Esophagus squamous epithelium (tissue), 5 donors: Measurements from ENCODE around the gene MEGF9. TPM values are rescaled to one million over a fixed set of nuclear protein-coding genes. Genes with fewer than 3 reads are reported as not detected.

Experiments used
- DNase-seq: peaks from one replicate; lab custom pipeline; 2025; lab: John Stamatoyannopoulos, UW
- H3K27ac ChIP-seq, 4 donors: fragments of 200-600 bp; sonication (generic); one replicate each; pipeline ENCODE4 v1.5.1; 2016 to 2019; ENCODE audit warnings: mild to moderate bottlenecking in 1 of 4
- H3K27me3 ChIP-seq, 4 donors: fragments of 200-600 bp; sonication (generic); 1 replicate in 3 of 4; 2 replicates in 1 of 4; pipeline versions ENCODE4 v1.5.1 to v1.6.0; 2017 to 2021; ENCODE audit warnings: antibody characterized with exemption in 1 of 4
- H3K36me3 ChIP-seq, 3 donors: fragments of 200-600 bp; sonication (generic); one replicate each; pipeline ENCODE4 v1.5.1; 2016 to 2019
- H3K4me1 ChIP-seq, 3 donors: fragments of 200-600 bp; sonication (generic); one replicate each; pipeline ENCODE4 v1.5.1; 2017 to 2019
- H3K4me3 ChIP-seq, 4 donors: fragments of 200-600 bp; sonication (generic); 1 replicate in 3 of 4; 2 replicates in 1 of 4; pipeline ENCODE4 v1.5.1; 2016 to 2019; ENCODE audit warnings: mild to moderate bottlenecking in 2 of 4, moderate library complexity in 1 of 4
- H3K9me3 ChIP-seq, 3 donors: fragments of 200-600 bp; sonication (generic); one replicate each; pipeline ENCODE4 v1.5.1; 2016 to 2019
- POLR2A ChIP-seq, 4 donors: fragments of 450-650 bp; IDR thresholded peaks; one replicate each; pipeline ENCODE4 v1.6.1; 2017; ENCODE audit warnings: antibody characterized with exemption in 4 of 4, mild to moderate bottlenecking in 4 of 4, moderate library complexity in 3 of 4
- WGBS, 2 donors: methylation state at CpG; one replicate each; pipeline ENCODE4 v1.1.5; 2018; 5-methylcytosine and 5-hydroxymethylcytosine counted together
- intact Hi-C: fragments of 100-400 bp; cut with DNase I; formaldehyde crosslinking; loops from one replicate; pipeline ENCODE4 v1.15.0; 2022
- total RNA-seq, 4 donors: library from RNA; depleted of rRNA; stranded (reverse); fragments of >200 nt; gene quantifications; one replicate each; pipeline ENCODE4 v1.1.0, GENCODE V29; 2016
- TF ChIP-seq, protein P1 (sequence below), 6 experiments: fragments of 450-650 bp in 4 of 6; fragments of 200-600 bp in 2 of 6; sonication (generic) in 2 of 6; IDR thresholded peaks; one replicate each; pipeline ENCODE4 v1.5.1; 2016 to 2019; ENCODE audit warnings: antibody characterized with exemption in 6 of 6, mild to moderate bottlenecking in 4 of 6, moderate library complexity in 4 of 6
- donor health status: DM: yes; HTN: yes; CAD: no.

MEGF9 gene
- total RNA-seq, 4 donors from 2014 or later, result 16.2 to 20.8 (median 18.0) TPM

DNA sequence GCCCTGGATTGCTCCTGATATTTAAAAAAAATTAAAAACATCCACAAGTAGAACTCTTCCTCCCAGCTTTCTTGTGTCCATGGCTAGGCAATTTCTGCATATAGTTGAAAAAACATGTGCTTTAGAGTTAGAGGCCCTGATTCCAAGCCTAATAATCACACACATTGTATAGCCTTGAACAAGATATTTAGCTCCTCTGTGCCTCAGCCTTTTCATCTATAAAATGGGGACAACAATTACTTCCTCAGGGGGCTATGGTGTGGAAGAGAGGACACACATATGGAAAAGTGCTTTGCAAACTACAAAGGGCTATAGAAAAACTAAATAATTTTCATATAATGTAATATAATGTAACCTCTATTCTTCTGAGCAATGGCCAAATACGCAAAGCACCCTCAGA is 111.3 kb downstream of the MEGF9 start:
- Histone ChIP-seq H3K9me3 (no peaks in the 10 kb centered on the region), H3K4me1 (no peaks in the 10 kb centered on the region), H3K4me3 (no peak overlapping the region), H3K36me3 (peaks cover 0 to 39% (median 0%) of the 10 kb centered on the region in 3 donors), H3K27me3 (no peaks in the 10 kb centered on the region), H3K27ac (no peak overlapping the region)
- TF ChIP-seq, protein P1, sequence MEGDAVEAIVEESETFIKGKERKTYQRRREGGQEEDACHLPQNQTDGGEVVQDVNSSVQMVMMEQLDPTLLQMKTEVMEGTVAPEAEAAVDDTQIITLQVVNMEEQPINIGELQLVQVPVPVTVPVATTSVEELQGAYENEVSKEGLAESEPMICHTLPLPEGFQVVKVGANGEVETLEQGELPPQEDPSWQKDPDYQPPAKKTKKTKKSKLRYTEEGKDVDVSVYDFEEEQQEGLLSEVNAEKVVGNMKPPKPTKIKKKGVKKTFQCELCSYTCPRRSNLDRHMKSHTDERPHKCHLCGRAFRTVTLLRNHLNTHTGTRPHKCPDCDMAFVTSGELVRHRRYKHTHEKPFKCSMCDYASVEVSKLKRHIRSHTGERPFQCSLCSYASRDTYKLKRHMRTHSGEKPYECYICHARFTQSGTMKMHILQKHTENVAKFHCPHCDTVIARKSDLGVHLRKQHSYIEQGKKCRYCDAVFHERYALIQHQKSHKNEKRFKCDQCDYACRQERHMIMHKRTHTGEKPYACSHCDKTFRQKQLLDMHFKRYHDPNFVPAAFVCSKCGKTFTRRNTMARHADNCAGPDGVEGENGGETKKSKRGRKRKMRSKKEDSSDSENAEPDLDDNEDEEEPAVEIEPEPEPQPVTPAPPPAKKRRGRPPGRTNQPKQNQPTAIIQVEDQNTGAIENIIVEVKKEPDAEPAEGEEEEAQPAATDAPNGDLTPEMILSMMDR (IDR thresholded peaks at IDR 0.05), result no peak
- TF ChIP-seq POLR2A (IDR thresholded peaks at IDR 0.05), result no peak
- WGBS, 2 donors, result 100% methylated on average over 1 of the region's 1 CpG
- DNase-seq, result no peak
- intact Hi-C loops, result no loop called here

DNA sequence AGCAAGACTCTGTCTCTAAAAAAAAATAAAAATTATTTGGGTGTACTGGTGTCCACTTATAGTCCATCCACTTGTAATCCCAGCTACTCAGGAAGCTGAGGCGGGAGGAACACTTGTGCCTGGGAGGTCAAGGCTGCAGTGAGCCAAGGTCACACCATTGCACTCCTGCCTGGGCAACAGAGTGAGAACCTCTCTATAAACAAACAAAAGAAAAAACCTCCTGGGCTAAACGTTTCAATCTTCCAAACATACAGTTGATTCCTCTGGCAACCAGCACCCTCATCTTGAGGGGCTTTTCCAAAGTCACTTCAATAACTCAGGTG is 120.4 kb downstream of the MEGF9 start:
- Histone ChIP-seq H3K9me3 (no peaks in the 10 kb centered on the region), H3K27ac (no peak overlapping the region), H3K4me1 (no peaks in the 10 kb centered on the region), H3K27me3 (no peaks in the 10 kb centered on the region), H3K36me3 (no peaks in the 10 kb centered on the region), H3K4me3 (no peak overlapping the region)
- intact Hi-C loops, result no loop called here
- TF ChIP-seq, protein P1 (IDR thresholded peaks at IDR 0.05), result no peak
- TF ChIP-seq POLR2A (IDR thresholded peaks at IDR 0.05), result no peak
- DNase-seq, result no peak
- WGBS, 2 donors, result 47 to 54% methylated on average over 2 of the region's 2 CpGs

DNA sequence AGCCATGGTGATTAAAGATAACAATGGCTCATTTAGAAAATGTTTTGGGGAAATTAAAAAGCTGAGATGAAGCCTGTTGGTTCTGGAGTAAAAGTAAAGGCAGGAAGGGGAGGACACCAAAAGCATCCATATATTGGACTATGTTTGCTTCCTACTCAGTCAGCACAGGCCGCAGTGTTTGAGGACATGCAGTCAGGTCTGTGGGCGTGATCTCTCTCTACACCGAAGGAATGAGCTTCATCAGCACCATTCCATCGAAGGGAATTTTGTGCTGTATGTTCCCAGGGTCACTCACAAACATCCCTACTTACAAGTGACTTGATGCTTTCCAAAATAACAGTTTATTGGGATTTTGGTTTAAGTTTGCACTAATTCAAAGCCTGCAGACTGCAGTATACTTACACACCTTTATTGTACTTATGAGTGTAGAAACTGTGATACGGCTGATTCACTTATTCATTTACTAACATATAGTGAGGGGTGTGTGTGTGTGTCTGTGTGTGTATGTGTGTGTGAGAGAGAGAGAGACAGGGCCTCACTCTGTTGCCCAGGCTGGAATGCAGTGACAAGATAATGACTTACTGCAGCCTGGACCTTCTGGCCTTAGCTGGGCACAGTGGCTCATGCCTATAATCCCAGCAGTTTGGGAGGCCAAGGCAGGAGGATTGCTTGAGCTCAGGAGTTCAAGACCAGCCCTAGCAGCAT is 120.9 kb downstream of the MEGF9 start:
- H3K4me3 ChIP-seq, result no peak overlapping the region
- TF ChIP-seq, protein P1 (IDR thresholded peaks at IDR 0.05), result no peak
- TF ChIP-seq POLR2A (IDR thresholded peaks at IDR 0.05), result no peak
- no peaks in the 10 kb centered on the region for H3K9me3 ChIP-seq
- intact Hi-C loops, result no loop called here
- H3K4me1 ChIP-seq, result no peaks in the 10 kb centered on the region
- H3K27ac ChIP-seq, result no peak overlapping the region
- 87 to 93% methylated on average over 5 of the region's 5 CpGs for WGBS, 2 donors
- H3K27me3 ChIP-seq, result no peaks in the 10 kb centered on the region
- H3K36me3 ChIP-seq, result no peaks in the 10 kb centered on the region
- no peak for DNase-seq

DNA sequence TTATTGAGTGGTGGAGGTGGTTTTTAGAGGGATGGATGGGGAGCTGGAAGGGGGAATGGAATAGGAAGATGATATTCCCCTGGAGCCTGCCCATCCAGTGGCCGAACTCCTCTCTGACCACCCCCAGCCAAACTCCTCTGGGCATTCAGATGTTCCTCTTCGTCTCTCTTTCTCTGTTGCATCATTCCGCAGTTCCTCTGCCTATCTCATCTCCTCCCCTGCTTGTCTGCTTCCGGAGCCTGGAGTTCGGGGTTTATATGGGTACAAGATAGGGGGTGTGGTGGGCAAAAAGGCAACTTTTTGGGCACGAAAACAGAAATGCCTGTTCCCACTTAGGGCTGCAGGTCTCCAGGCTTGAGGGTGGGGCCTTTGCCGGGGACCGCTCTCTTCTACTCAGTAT is 122.1 kb downstream of the MEGF9 start:
- WGBS, 2 donors, result 81 to 91% methylated on average over 8 of the region's 8 CpGs
- H3K4me1 ChIP-seq, result no peaks in the 10 kb centered on the region
- TF ChIP-seq, protein P1 (IDR thresholded peaks at IDR 0.05), result no peak
- TF ChIP-seq POLR2A (IDR thresholded peaks at IDR 0.05), result no peak

DNA sequence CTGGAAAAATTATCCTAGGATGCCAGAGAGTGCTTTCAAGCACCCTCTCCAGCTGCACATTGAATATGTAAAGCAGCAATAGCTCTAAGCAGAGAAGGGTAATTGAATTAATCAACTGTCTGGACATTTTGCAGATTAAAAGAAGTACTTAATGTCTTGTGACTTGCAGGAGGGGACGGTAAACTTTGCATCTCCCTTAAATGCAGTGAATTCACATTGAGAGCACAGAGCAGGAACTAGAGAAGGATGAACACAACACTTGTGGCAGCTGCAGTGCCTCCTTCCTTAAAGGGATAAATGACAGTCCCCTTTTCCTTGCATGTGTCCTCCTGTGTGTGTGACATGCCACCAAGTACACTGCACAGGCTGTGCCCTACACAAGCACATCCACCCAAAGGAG is 126.9 kb downstream of the MEGF9 start:
- Histone ChIP-seq H3K27me3 (no peaks in the 10 kb centered on the region), H3K4me3 (no peak overlapping the region), H3K4me1 (no peaks in the 10 kb centered on the region), H3K36me3 (no peaks in the 10 kb centered on the region), H3K9me3 (no peaks in the 10 kb centered on the region), H3K27ac (no peak overlapping the region)
- DNase-seq, result no peak
- intact Hi-C loops, result no loop called here
- 29 to 55% methylated on average over 1 of the region's 1 CpG for WGBS, 2 donors
- no peak for TF ChIP-seq POLR2A (IDR thresholded peaks at IDR 0.05)
- TF ChIP-seq, protein P1 (IDR thresholded peaks at IDR 0.05), result no peak

More for the DNA sequence above, 122.1 kb downstream of the MEGF9 start:
- intact Hi-C loops, result no loop called here
- DNase-seq, result no peak
- Histone ChIP-seq H3K27ac (no peak overlapping the region), H3K4me3 (no peak overlapping the region), H3K9me3 (no peaks in the 10 kb centered on the region), H3K27me3 (no peaks in the 10 kb centered on the region), H3K36me3 (no peaks in the 10 kb centered on the region)
